Kidney (tissue), 14 donors: ENCODE data around the gene LSM3. TPM values are rescaled to one million over a fixed set of nuclear protein-coding genes. Genes with fewer than 3 reads are reported as not detected.

Experiments
- DNase-seq, 5 donors: peaks; one replicate each; pipeline ENCODE4 v3.0.0-alpha.2; 2013 to 2020
- FAIRE-seq: peaks from 2 replicates; lab custom pipeline; 2012; peaks lifted over from hg19 to GRCh38; lab: Jason Lieb, UNC
- H3K27ac ChIP-seq, 2 donors: one replicate each; pipeline ENCODE4 v1.7.0; 2013; ENCODE audit warnings: low read depth in 2 of 2, low read length in 2 of 2, inconsistent platforms in 1 of 2
- H3K27me3 ChIP-seq: one replicate; pipeline ENCODE4 v1.7.1; 2013; ENCODE audit warnings: low read length, inconsistent platforms; ENCODE audit not compliant: control insufficient read depth, insufficient read depth
- H3K36me3 ChIP-seq, 3 donors: one replicate each; pipeline versions ENCODE4 v1.7.0 to v1.7.1; 2013; ENCODE audit warnings: low read length in 3 of 3, control low read depth in 1 of 3, inconsistent platforms in 1 of 3; ENCODE audit not compliant: insufficient read depth in 3 of 3, control insufficient read depth in 2 of 3
- H3K4me1 ChIP-seq, 3 donors: one replicate each; pipeline versions ENCODE4 v1.7.0 to v1.7.1; 2013; ENCODE audit warnings: low read length in 3 of 3, inconsistent platforms in 1 of 3, low read depth in 1 of 3; ENCODE audit not compliant: control insufficient read depth in 2 of 3, insufficient read depth in 2 of 3
- H3K4me3 ChIP-seq, 3 donors: one replicate each; pipeline versions ENCODE4 v1.7.0 to v1.8.1; 2013; ENCODE audit warnings: low read length in 3 of 3, control low read depth in 1 of 3, inconsistent platforms in 1 of 3
- H3K9ac ChIP-seq, 3 donors: one replicate each; pipeline versions ENCODE4 v1.7.0 to v1.7.1; 2013; ENCODE audit warnings: low read length in 3 of 3, control low read depth in 1 of 3, inconsistent platforms in 1 of 3
- H3K9me3 ChIP-seq, 3 donors: one replicate each; pipeline versions ENCODE4 v1.7.0 to v1.7.1; 2013; ENCODE audit warnings: low read length in 3 of 3, control low read depth in 1 of 3, inconsistent platforms in 1 of 3; ENCODE audit not compliant: control insufficient read depth in 2 of 3, insufficient read depth in 1 of 3
- CTCF ChIP-seq: IDR thresholded peaks from 3 replicates; pipeline ENCODE4 v1.5.1; 2012; ENCODE audit warnings: mild to moderate bottlenecking, moderate library complexity, borderline replicate concordance; ENCODE audit not compliant: insufficient read depth; ENCODE audit errors: extremely low read depth
- intact Hi-C: fragments of 100-400 bp; cut with DNase I; formaldehyde crosslinking; loops from one replicate; pipeline ENCODE4 v1.11.1; 2022
- polyA plus RNA-seq: library from polyadenylated mRNA; stranded (reverse); fragments of 350-450 nt; fragmentation: Illumina TruSeq; extraction: RNeasy Lipid Tissue Mini Kit (QIAGEN cat#74804); gene quantifications from one replicate; pipeline ENCODE4 v1.2.3, GENCODE V29; 2014; ENCODE audit warnings: low read depth, low replicate concordance; ENCODE audit not compliant: insufficient read depth
- total RNA-seq: library from RNA; stranded (reverse); fragmentation: NEBNext Ultra II Directional; extraction: Animal tissue kit (Norgen Biotek cat#: 25700); gene quantifications from one replicate; pipeline ENCODE4 v1.2.1, GENCODE V29; 2021
- donor health status: control.
- donor health status: control.
- donor health status: control.
- donor health status: control.
- donor health status: control.
- donor health status: DM: yes; HTN: yes; CAD: no.
- donor health status: Normal renal cell carcinoma (clear cell type).

LSM3 gene
- total and polyA plus RNA-seq, 2 donors from 2014 or later: 11.9 to 30.2 TPM

DNA sequence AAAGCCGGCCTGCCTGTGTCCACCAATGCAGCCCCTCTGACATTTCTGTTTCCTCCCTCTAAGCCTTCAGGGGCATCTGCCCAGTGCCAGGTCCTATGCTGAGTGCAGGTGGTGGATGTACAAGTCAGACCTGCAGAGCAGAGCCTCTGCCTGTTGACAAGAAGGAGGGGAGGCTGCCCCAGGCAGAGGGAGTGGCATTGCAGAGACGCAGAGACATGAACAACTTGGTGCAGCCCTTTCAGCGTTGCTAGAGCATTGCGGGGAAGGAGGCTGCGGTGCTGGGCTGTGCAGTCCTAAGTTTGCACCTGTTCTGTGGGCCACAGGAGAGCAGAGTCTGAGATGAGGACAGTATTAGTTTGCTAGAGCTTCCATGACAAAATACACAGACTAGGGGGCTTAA, 65.2 kb downstream of the LSM3 start:
- Histone ChIP-seq H3K4me3 (no peak overlapping the region), H3K4me1 (peaks cover 0 to 5% (median 0%) of the 10 kb centered on the region in 3 donors), H3K27me3 (no peaks in the 10 kb centered on the region), H3K9me3 (no peaks in the 10 kb centered on the region), H3K27ac (no peak overlapping the region), H3K36me3 (no peaks in the 10 kb centered on the region), H3K9ac (no peak overlapping the region)
- intact Hi-C loops: no loop called here
- no peak for TF ChIP-seq CTCF
- FAIRE-seq (no peak), DNase-seq (peak in 1 of 5 donors; percentile 38)

GRCh38 chr3:14244521-14245247, 66.1 kb downstream of the LSM3 start:
- no peaks in the 10 kb centered on the region for H3K9me3 ChIP-seq
- DNase-seq (peak in 1 of 5 donors; percentile 13), FAIRE-seq (no peak)
- intact Hi-C loops: no loop called here
- no peak overlapping the region for H3K4me3 ChIP-seq
- H3K27me3 ChIP-seq: no peaks in the 10 kb centered on the region
- H3K36me3 ChIP-seq: no peaks in the 10 kb centered on the region
- H3K4me1 ChIP-seq: peaks cover 0 to 5% (median 3%) of the 10 kb centered on the region in 3 donors
- TF ChIP-seq CTCF: no peak
- no peak overlapping the region for H3K27ac ChIP-seq
- H3K9ac ChIP-seq: no peak overlapping the region

DNA sequence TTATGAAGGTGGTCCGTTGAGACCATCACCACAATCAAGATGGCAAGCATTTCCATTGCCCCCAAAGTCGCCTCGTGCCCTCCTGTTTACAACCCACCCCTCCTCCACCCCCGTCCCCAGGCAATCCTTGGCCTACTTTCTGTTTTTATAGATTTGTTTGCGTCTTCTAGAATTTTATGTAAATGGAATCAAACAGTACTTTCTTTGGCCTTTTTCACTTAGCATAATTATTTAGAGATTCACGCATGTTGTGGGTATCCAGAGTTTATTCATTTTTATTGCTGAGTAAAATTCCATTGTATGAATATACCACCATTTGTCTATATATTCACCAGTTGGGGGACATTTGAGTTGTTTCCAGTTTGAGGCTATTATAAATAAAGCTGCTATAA, 66.6 kb downstream of the LSM3 start:
- Histone ChIP-seq H3K4me3 (no peak overlapping the region), H3K9me3 (no peaks in the 10 kb centered on the region), H3K27ac (no peak overlapping the region), H3K9ac (no peak overlapping the region), H3K4me1 (peaks cover 0 to 5% (median 3%) of the 10 kb centered on the region in 3 donors), H3K27me3 (no peaks in the 10 kb centered on the region), H3K36me3 (no peaks in the 10 kb centered on the region)
- TF ChIP-seq CTCF: no peak
- no peak for FAIRE-seq
- peak in 1 of 5 donors; percentile 8 for DNase-seq
- intact Hi-C loops: no loop called here
